GM12864 (cell line): ENCODE data around the gene IQCF6.
"Not testable (repeated sequence)": the region's sequence is repeated elsewhere in the genome, so short reads cannot be mapped to it uniquely, and the experiment has no call there.

ENCODE experiments used
- DNase-seq: peaks from one replicate; pipeline ENCODE4 v3.0.0-alpha.2; 2011; ENCODE audit warnings: low read depth
- H3K4me3 ChIP-seq: 2 replicates; pipeline ENCODE4 v1.5.1; 2011; ENCODE audit warnings: mild to moderate bottlenecking, low read depth, low read length, control low read depth
- TF ChIP-seq, protein P1 (sequence below): IDR thresholded peaks from 2 replicates; pipeline ENCODE4 v1.5.1; 2011; ENCODE audit warnings: low read depth, mild to moderate bottlenecking, moderate library complexity, low read length, control low read depth, inconsistent platforms; ENCODE audit errors: missing control alignments

Gene IQCF6

DNA sequence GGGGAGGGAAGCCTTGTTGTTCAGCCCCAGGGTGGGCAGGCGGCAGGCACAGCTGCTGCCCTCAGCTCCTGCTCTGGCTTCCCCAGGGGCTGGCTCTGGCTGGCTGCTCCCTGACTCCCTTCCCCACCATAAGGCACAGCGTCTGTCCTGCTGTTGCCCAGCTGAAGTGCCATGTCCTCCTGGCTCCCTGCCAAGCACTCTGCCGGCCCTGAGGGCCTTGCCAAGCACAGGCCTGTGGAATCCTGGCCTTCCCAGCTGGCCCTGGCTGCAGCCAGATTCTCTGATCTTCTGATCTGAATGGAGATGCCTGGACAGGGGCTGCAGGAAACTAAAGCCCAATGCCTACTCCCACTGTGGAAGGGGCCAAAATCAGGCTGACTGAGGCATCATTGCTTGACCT, 1.1 kb downstream of the IQCF6 start:
- DNase-seq: no peak
- no peak overlapping the region for H3K4me3 ChIP-seq
- TF ChIP-seq, protein P1, sequence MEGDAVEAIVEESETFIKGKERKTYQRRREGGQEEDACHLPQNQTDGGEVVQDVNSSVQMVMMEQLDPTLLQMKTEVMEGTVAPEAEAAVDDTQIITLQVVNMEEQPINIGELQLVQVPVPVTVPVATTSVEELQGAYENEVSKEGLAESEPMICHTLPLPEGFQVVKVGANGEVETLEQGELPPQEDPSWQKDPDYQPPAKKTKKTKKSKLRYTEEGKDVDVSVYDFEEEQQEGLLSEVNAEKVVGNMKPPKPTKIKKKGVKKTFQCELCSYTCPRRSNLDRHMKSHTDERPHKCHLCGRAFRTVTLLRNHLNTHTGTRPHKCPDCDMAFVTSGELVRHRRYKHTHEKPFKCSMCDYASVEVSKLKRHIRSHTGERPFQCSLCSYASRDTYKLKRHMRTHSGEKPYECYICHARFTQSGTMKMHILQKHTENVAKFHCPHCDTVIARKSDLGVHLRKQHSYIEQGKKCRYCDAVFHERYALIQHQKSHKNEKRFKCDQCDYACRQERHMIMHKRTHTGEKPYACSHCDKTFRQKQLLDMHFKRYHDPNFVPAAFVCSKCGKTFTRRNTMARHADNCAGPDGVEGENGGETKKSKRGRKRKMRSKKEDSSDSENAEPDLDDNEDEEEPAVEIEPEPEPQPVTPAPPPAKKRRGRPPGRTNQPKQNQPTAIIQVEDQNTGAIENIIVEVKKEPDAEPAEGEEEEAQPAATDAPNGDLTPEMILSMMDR: no peak

DNA sequence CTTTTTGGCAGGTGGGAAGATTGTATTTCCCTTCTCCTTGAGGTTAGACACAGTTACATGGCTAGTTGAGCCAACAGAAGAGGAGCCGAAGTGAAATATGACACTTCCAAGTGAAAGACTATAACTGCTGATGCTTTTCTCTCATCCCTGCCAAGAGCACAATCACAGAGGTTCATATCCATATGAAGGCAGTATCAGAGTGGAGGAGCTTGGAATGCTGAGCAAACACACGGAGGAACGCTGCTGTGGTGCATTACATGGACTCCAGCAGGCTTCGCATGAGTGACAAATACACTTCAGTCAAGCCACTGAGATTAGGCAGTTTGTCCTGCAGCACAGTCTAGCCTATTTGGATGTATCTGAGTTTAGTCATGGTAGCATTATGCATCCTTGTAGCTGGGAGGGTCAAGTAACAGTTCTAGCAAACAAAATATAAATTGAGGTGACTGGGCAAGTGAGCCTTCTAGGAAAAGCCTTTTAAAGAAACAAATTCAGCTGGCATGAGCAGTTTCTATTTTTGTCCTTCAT, 5.4 kb downstream of the IQCF6 start:
- no peak overlapping the region for H3K4me3 ChIP-seq
- TF ChIP-seq, protein P1: no peak
- DNase-seq: no peak

DNA sequence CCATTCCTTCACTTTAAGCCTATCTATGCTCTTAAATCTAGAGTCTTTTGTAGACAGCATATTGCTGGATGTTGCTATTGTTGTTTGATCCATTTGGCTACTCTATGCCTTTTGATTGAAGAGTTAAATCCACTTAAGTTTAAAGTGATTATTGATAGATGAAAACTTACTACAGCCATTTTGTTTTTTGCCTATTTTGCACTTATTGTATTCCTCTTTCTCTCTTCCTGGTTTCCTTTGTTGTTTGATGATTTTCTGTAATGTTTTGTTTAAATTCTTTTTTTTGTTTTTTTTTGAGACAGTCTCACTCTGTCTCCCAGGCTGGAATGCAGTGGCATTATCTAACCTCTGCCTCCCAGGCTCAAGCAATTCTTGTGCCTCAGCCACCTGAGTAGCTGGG, 19.8 kb downstream of the IQCF6 start:
- no peak for DNase-seq
- TF ChIP-seq, protein P1: no peak
- no peak overlapping the region for H3K4me3 ChIP-seq

DNA sequence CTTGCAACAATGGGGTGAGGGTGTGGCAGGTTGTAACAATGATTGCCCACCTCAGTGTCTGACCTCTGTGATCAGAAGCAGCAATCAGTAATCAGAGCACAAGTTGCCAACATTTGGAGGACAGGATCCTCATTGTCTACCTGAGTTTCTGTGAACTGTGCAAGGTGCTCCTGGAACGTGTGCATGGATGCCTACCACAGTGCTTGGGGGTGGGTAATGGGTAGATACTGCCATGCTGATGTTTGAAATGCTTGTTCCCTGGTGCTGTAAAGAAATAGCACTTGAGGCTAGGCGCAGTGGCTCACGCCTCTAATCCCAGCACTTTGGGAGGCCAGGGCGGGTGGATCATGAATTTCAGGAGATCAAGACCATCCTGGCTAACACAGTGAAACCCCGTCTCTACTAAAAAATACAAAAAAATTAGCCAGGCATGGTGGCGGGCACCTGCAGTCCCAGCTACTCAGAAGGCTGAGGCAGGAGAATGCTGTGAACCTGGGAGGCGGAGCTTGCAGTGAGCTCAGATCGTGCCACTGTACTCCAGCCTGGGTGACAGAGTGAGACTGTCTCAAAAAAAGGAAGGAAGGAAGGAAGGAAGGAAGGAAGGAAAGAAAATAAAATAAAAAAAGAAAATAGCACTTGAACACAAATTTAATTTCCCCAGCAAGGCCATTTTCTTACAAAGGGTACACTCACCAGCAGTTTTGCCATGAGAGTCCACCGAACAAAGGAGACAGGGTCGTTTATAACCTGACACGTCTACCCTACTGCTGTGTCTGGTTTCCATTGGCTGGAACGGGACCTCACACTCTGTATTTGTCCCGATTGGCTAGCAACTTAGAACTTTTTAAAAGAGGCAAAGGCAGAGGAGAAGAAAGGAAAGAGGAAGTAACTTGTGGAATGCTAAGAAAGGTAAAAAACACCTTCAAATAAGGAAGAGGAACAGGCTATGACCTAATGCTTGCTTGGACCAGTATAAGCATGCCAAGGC, 25.0 kb downstream of the IQCF6 start:
- not testable (repeated sequence) for H3K4me3 ChIP-seq, DNase-seq

DNA sequence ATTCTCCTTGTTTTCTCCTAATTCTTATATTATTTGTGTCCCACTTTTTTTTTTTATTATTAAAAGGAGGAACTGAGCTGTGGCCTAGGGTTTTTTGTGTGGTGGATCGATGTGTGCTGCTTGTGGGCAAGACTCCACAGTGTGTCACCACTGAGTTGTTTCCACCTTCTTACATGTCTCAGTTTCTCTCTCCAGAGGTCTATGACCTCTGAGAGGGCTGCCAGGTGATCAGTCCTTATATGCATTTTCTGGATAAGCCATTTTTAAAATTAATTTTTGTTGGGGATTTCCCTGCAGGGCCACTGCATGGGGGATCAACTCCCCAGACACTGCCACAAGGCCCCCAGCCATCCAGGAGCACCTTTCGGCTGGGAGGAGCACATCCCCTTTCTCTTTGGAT, 27.8 kb downstream of the IQCF6 start:
- H3K4me3 ChIP-seq: no peak overlapping the region
- TF ChIP-seq, protein P1: no peak
- DNase-seq: no peak

DNA sequence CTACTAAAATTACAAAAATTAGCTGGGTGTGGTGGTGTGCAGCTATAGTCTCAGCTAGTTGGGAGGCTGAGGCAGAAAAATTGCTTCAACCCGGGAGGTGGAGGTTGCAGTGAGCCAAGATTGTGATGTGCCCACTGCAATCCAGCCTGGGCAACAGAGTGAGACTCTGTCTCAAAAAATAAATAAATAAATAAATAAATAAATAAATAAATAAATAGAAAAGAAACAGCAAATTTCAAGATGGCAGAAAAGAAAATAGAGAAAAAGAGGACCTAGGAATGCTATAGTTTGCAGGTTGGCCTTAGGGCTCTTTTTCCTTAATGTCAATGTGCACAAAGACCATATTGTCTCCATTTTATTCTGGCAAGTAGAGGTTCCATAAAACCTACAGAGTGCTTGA, 28.2 kb downstream of the IQCF6 start:
- TF ChIP-seq, protein P1: no peak
- no peak overlapping the region for H3K4me3 ChIP-seq
- DNase-seq: no peak

DNA sequence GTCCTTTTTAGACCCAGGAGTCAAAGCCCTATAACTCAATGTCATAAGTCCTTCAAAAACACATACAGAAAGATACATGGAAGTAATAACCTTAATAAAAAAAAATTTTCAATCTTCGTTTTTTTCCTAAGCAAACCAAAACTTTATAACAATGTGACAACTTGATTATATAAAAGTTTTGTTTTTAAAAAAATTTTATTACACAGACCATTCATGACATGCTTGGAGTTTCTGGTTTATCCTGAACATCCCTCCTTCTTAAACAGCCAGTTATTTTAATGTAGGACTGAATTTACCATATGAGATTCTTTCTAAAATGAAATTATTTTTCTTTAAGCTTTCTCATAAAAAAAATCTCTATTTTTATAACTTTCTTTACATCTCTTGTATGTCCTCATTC, 30.7 kb downstream of the IQCF6 start:
- TF ChIP-seq, protein P1: no peak
- no peak overlapping the region for H3K4me3 ChIP-seq
- DNase-seq: no peak
